Activated CD4-positive, alpha-beta T cell treated with anti-CD3 and anti-CD28 coated beads, Interleukin-2, amount 50 U/mL, for 4 hours (primary cell): ENCODE data around the gene CLEC4G.
"Not testable (repeated sequence)": the region's sequence is repeated elsewhere in the genome, so short reads cannot be mapped to it uniquely, and the experiment has no call there.

Source experiments
- DNase-seq, 2 experiments: peaks; one replicate each; pipeline ENCODE4 v3.0.0-alpha.2; 2020

Gene CLEC4G, protein sequence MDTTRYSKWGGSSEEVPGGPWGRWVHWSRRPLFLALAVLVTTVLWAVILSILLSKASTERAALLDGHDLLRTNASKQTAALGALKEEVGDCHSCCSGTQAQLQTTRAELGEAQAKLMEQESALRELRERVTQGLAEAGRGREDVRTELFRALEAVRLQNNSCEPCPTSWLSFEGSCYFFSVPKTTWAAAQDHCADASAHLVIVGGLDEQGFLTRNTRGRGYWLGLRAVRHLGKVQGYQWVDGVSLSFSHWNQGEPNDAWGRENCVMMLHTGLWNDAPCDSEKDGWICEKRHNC

DNA sequence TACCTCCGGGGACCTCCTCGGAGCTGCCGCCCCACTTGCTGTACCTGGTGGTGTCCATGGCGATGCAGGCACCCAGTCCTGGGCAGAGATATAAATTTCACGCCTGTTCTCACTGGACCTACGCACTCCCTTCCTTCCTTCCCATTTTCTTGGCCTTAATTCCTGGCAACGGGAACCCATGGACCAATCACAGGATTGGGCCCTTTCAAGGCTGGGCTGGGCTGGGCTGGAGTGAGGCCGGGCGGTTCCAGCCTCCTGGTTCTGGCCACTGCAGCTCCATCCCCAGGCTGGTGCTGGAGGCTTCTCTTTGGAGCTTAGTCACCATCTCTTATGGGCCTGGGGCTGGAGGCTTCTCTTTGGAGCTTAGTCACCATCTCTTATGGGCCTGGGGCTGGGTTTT is at the start of gene CLEC4G:
Gene CLEC4G (minus strand): TSS at position 66 of the 400 bp plus-strand sequence. CDS start 8 bp downstream, at position 58.
- DNase-seq, result no peak

DNA sequence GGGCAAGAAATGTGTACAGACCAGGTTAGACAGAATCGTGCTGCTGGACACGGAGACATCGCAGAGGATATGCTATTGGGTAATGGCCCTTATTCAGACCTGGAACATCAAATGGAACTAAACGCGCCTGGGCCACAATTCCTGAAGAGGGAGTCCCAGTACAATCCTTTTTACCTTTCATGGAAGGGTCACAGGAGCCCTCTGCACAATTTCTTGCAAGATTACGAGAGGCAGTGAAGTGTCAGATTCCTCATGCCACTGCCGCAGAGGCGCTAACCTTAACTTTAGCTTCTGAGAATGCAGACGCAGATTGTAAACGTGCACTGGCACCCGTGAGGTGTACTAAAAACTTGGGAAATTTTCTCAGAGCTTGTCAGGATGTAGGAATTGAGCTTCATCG is 49.2 kb upstream of the CLEC4G start:
- DNase-seq, result no peak

DNA sequence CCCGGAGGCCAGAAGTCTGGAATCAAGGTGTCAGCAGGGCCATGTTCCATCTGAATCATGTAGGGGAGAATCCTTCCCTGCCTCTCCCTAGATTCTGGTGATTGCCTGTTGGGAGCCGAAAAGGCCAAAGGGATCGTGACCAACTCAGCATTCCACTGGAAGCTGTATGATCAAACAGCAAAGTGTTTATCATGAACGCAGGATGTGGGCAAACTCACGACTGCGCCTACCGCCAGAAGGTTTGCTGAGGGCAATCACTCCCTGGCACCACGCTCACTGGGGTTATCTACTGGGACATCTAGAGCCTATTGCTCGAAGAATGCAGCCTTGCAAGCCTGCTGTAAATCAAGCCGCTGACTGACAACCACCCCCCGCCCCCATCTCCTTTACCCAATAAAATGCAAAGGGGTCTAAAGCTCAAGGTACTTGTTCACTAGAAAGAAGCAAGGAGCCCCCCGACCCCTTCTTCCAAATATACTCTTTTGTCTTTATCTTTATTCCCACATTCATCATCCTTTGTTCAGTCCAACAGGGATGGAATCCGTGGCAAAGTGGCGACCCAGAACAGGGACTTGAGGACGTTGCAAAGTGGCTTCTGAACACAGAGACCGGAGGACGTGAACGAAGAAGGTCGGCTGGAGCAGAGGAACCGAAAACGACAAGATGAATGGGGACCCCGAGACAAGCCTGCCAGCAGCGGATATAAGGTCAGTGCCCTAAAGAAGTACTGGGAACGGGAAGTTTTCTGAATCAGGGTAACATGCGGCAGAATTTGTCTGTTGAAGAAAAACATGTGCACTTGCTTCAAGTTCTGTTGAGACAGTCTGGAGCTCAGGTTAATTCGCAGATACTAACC is 47.9 kb upstream of the CLEC4G start:
- DNase-seq, result no peak

DNA sequence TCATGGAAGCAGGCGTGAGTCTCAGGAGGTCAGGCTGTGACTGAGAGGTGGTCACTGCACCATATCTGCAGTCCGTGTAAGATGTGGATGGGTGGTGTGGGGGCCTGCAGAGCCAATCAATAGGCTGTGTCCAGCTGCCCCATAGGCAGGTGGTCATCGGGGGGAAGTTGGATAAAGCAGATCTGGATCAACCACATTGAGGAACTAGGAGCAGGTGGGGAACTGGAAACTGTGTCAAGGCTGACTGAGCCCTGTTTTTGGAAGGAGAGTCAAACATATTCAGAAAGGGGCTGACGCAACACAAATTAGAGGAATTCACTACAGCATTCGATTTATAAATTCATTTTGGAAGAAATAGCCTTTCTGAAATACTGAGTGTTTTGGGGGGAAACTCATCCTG is 46.2 kb upstream of the CLEC4G start:
- no peak for DNase-seq

DNA sequence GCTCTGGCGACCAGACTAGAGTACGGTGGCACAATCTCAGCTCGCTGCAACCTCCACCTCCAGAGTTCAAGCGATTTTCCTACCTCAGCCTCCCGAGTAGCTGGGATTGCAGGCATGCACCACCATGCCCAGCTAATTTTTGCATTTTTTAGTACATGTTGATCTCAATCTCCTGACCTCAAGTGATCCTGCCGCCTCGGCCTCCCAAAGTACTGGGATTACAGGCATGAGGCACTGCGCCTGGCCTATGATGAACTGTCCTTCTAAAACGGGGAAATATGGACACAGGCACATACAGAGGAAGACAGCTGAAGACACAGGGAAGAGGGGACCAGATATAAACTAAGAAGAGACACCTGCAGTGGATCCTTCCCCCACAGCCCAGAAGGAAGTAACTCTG is 43.9 kb upstream of the CLEC4G start:
- no peak for DNase-seq

DNA sequence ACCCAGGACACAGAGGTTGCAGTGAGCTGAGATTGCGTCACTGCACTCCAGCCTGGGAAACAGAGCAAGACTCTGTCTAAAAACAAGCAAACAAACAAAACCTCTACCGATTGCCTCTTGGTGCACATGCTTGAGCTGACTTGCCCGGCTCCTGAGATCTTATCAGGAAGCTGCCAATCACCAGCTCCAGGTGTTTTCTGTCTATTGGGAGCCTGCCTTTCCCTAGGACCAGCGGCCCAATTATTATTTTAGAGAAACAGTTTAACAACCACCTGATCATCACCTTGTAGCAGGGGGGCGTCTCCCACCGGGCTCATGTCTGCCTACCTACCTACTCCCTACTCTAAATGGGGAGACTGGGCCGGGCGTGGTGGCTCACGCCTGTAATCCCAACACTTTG is 41.9 kb upstream of the CLEC4G start:
- DNase-seq, result no peak

DNA sequence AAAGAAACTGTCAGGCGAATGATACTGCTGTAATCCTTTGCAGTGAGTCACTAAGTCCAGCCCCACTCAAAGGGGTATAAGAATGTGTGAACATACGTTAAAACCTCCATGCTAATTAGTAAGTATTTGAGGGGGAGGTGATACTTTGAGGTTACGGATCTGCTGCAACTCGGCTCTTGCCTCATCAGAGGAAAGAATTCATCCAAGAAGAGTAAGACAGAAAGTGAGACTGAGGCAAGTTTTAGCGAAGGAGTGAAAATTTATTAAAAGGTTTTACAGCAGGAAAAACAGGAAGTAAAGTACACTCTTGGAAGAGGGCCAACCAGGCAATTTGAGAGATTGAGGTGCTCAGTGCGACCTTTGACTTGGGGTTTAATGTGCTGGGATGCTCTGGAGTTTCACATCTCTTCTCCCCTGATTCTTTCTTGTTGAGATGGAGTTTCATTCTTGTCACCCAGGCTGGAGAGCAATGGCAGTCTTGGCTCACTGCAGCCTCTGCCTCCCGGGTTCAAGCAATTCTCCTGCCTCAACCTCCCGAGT is 40.9 kb upstream of the CLEC4G start:
- no peak for DNase-seq

DNA sequence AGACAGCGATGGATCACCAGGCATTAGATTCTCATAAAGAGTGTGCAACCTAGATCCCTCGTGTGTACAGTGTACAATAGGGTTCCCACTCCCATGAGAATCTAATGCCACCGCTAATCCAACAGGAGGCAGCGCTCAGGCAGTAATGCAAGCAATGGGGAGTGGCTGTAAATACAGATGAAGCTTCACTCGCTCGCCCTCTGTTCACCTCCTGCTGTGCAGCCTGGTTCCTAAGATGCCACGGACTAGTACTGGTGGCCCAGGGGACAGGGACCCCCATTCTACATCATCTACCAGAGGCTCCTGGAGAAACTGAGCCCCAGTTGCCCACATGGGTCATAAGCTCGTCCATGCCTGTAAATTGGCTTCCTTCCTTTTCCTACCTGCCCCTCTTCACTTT is 39.2 kb upstream of the CLEC4G start:
- DNase-seq, result no peak

DNA sequence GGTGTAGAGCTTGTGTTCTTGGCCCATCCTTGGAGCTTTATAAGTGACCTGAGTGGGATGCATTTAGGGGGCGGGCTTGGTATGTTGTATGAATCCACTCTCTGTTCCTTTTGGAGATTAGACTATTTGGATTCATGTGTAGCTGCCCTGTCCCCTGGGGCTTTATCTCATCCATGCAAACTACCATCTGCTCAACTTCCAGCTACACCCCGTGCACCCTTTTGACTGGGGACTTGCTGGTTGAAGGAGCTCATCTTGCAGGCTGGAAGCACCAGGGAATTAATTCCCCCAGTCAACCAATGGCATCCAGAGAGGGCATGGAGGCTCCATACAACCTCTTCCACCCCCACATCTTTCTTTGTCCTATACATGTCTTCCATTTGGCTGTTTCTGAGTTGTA is 37.3 kb upstream of the CLEC4G start:
- DNase-seq, result no peak

DNA sequence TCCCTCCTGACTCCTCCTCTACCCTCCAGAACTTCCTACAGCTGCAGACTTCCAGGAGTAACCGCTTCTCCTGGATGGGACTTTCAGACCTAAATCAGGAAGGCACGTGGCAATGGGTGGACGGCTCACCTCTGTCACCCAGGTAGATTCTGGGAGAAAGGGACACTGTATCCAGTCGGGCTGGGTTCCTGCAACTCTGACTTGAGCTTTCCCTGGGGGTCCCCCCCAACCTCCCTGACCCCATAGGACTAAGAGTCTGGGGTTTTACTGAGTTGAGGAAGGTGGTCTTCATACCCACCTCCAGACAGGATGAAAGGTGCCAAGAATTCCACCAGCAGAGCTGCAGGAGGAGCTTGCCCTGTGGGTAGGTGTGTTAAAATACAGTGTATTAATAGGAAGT is 35.6 kb upstream of the CLEC4G start:
- DNase-seq, result no peak

DNA sequence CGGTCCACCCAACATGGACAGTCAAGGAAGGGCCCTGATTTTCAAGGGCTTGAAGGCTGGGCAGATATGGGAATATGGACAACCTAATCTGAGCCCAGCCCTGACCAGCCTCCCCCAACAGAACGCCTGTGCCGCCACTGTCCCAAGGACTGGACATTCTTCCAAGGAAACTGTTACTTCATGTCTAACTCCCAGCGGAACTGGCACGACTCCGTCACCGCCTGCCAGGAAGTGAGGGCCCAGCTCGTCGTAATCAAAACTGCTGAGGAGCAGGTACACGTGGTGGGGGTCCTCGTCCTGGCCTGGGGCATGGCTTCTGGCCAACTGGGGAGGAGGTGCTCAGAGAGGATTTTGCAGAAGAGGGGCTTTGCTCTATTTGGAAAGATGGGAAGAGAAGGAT is 34.6 kb upstream of the CLEC4G start:
- no peak for DNase-seq

DNA sequence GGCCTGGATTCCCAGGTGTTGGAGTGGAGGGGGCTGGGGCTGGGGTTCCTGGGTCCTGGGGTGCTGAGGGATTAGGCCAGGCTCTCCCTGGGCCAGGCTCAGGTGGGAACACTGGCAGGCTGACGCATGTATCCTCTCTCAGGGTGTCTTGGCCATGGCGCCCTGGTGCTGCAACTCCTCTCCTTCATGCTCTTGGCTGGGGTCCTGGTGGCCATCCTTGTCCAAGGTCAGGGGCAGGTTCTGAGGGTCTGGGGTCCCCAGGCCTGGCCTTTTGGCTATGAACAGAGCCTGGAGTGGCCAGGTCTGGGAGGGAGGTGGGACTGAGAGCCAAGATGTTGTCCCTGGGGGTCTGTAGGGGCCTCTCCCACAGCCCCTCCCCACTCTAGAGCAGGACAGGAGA is 33.1 kb upstream of the CLEC4G start:
- not testable (repeated sequence) for DNase-seq

DNA sequence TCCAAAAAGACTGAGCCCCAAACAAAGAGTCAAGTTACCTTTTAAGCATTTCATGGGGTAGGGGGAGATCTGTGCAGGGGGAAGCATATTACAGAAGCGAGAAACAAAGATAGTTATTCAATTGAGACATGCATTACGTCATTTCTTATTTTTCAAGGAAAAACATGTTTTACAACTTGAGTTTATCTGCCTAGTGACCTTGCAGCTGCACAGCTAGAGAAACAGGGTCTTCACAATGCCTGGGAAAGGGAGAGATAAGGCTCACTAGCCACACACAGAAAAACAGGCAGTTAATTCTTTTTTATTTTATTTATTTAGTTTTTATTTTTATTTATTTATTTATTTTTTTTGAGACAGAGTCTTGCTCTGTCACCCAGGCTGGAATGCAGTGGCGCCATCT is 32.2 kb upstream of the CLEC4G start:
- not testable (repeated sequence) for DNase-seq

DNA sequence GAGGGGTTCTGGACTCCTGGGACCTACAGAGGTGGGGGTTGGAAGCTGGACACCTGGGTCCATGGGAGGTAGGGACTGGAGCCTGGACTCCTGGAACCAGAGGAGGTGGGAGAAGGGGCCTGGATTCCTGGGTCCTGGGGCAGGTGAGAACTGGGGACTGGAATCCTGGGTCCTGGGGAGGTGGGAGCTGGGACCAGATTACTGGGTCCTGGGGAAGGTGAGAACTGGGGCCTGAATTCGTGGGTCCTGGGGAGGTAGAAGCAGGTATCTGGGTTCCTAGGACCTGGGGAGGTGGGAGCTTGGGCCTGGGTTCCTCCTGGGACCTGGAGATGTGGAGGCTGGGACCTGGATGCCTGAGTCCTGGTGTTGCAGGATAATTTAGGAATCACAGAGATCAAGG is 31.8 kb upstream of the CLEC4G start:
- DNase-seq, result no peak

DNA sequence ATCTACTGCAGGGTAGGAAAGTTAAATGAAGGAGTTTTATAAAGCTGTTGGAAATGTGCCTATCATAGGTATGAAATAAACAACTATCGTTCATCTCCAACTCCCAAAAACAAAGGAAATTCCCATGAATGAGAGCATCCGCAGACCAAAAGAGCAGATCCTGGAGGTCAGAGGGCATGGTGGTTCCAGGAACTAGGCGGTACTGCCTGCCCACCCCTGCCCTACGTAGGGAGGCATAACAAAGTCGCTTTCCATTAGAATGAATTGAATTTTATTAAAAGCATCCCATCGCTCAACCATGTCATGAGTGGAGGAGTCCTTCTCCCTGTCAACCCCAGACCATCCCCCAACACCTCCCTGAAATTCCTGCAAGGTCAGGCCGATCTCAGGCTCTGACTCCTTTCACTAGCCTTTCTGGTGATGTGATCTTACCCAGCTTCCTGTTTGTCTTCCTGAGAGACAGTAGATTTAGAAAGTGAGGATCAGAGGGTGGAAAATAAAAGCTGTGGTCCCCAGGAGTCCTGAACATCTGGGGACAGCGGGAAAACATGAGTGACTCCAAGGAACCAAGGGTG is 30.9 kb upstream of the CLEC4G start, which contains the start of gene CLEC4M:
Gene CLEC4M (plus strand): TSS at position 525 of the 575 bp plus-strand sequence. CDS start 24 bp downstream, at position 549.
- DNase-seq, result no peak

DNA sequence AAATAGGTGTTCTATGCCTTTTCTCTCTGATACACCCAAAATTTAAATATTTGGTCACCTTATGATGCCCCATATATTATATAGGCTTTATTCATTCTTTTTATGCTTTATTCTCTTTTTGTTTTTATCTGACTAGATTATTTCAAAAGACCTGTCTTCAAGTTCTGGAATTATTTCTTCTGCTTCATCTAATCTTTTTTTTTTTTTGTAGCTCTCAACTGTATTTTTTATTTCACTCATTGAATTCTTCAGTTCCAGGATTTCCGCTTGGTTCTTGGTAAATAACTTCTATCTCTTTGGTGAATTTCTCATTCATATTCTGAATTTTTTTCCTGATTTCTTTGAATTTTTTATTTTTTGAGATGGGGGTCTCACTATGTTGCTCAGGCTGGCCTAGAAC is 27.2 kb upstream of the CLEC4G start:
- no peak for DNase-seq

DNA sequence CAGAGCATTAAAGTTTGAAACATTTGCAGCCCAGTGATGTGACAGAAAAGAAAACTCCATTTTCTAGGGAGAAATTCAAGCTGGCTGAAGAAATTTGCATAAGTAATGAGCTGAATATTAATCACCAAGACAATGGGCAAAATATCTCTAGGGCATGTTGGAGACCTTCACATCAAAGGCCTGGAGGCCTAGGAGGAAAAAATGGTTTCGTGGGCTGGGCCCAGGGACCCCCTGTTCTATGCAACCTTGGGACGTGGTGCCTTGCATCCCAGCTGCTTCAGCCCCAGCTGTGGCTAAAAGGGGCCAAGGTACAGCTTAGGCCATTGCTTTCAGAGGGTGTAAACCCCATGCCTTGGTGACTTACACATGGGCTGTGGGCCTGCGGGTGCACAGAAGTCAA is 25.4 kb upstream of the CLEC4G start:
- no peak for DNase-seq

DNA sequence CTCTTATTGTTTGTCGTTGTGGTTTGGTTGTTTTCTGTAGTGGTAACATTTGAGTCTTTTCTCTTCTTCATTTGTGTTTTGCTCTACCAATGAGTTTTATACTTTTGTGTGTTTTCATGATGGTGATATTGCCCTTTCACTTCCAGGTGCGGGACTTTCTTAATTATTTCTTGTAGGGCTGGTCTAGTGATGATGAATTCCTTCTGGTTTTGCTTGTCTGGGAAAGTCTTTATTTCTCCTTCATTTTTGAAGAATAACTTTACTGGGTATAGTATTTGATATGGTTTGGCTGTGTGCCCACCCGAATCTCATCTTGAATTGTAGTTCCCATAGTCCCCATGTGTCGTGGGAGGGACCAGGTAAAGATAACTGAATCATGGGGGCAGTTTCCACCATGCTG is 24.3 kb upstream of the CLEC4G start:
- no peak for DNase-seq

DNA sequence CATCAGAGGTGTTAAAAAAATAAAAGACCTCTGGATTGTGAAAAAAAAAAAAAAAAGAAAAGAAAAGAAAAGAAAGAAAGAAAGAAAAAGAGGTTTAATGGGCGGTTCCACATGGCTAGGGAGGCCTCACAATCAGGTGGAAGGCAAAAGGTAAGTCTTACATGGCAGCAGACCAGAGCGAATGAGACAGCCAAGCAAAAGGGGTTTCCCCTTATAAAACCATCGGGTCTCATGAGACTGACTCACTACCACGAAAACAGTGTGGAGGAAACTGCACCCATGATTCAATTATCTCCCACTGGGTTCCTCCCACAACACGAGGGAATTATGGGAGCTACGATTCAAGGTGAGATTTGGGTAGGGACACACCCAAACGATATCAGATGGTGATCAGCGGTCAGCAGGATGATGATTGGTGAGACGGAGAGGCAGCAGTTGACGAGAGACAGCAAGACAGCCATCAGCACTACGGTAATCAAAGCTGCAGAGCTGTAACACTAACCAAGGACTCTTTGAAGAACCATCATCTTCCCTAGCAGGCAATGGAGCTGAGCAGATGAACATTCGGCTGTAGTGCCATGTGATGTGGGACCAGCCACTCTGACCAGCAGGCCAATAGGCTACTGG is 19.4 kb upstream of the CLEC4G start:
- DNase-seq, result peak; percentile 5 to 12

DNA sequence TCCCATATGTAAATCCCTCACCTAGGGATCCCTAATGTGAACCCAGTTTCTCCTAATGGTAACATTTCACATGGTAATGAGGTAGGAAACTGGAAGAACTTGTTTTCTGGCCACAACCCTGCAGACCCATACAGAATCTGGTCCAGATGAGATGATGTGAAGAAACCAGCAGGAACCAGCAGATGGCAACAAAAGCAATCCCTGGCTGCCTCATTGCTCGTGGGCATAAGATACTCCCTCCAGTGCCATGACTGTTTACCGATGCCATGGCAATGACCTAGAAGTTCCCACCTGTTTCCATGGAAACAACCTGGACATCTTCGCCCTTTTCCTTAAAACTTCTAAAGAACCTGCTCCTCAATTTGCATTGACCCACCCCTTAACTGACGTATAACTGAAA is 16.8 kb upstream of the CLEC4G start:
- no peak for DNase-seq

DNA sequence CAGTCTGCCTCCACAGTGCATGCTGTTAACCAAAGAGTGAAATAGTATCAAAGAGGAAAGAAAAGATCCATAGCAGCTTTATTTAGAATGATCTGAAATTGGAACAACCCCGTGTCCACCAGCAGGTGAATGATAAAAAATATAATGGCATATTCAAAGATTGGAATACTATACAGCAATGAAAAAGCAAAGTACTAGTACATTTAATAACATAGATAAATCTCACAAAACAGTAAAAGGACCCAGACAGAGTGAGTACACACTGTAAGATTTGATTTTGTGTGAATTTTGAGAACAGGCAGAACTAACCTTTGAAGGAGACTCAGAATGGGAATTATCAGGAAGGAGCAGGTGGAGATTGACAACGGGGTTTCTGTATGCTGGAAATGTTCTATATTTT is 16.3 kb upstream of the CLEC4G start:
- DNase-seq, result no peak

DNA sequence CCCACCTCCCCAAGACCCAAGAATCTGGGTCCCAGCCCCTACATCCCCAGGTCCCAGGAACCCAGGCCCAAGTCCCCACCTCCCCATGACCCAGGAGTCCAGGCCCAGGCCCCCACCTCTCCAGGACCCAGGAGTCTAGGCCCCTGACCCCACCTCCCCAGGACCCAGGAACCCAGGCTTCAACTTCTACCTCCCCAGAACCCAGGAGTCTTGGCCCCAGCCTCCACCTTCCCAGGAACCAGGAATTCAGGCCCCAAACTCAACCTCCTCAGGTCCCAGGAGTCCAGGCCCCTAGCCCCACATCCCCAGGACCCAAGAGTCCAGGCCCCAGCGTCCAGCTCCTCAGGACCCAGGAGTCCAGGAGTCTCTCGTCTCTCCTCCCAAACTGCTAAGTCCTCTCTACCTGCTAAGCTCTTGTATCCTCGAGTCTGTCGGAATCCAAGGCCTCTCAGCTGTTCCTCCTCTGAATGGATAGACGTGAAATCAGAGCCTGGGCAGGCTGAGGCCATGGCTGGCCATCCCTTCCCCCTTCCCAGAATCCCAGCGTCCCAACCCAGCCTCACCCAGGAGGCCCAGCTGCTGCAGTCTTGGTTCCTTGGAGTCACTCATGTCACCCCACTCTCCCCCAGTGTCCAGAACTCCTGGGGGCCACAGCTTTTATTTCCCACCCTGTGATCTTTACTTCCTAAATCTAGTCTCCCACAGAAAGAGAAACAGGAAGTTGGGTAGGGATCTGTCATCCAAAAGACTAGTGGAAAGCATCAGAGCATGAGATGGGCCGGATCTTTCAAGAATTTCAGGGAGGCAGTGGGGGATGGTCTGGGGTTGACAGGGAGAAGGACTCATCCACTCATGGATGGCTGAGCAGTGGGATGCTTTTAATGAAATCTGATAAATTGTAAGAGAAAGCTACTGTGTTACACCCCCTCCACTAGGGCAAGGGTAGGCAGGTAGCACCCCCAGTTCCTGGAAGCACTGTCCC is 15.3 kb upstream of the CLEC4G start, which contains the start of gene CD209:
Gene CD209 (minus strand): TSS at position 632 of the 982 bp plus-strand sequence. CDS start 23 bp downstream, at position 609.
- no peak for DNase-seq
